Activated CD4-positive, alpha-beta memory T cell treated with anti-CD3 and anti-CD28 coated beads, Interleukin-2, amount 10 ng/mL, durations not matched to agents 7 days and 5 days (primary cell): ENCODE results near the gene TIMM29. TPM values are rescaled to one million over a fixed set of nuclear protein-coding genes. Genes with fewer than 3 reads are reported as not detected.

Experiments
- CTCF ChIA-PET: fragments of 350-600 bp; sonication (Branson Sonifier 250); formaldehyde crosslinking; loops from one replicate; lab custom pipeline; 2021; ENCODE audit warnings: antibody characterized with exemption, inconsistent platforms; lab: Charles Lee
- POLR2A ChIA-PET: fragments of 350-600 bp; sonication (Branson Sonifier 250); formaldehyde crosslinking; loops from one replicate; lab custom pipeline; 2021; ENCODE audit warnings: antibody characterized with exemption; lab: Charles Lee
- DNase-seq: peaks from one replicate; pipeline ENCODE4 v3.0.0-alpha.2; 2020
- H3K27ac Mint-ChIP-seq: one replicate; pipeline ENCODE4 v1.8.0; 2021; ENCODE audit warnings: mild to moderate bottlenecking, mixed read lengths
- H3K27me3 Mint-ChIP-seq: one replicate; pipeline ENCODE4 v1.8.0; 2021; ENCODE audit warnings: mixed read lengths
- H3K36me3 Mint-ChIP-seq: one replicate; pipeline ENCODE4 v1.8.0; 2021; ENCODE audit warnings: low read depth, mixed read lengths
- H3K4me1 Mint-ChIP-seq: one replicate; pipeline ENCODE4 v1.8.0; 2021; ENCODE audit warnings: mixed read lengths
- H3K4me3 Mint-ChIP-seq: one replicate; pipeline ENCODE4 v1.8.0; 2021; ENCODE audit warnings: mild to moderate bottlenecking, mixed read lengths
- H3K9me3 Mint-ChIP-seq: one replicate; pipeline ENCODE4 v1.8.0; 2021; ENCODE audit warnings: mixed read lengths
- total RNA-seq, 2 experiments: library from RNA; stranded (reverse); gene quantifications; one replicate each; pipeline ENCODE4 v1.2.3, GENCODE V29; 2021

The TIMM29 gene
- total RNA-seq, 2 experiments from 2014 or later = 24.3 to 25.7 TPM

GRCh38 chr19:10962863-10963262 lies 34.3 kb downstream of the TIMM29 start:
- no peak for DNase-seq
- H3K4me1 Mint-ChIP-seq = peaks cover 43% of the 10 kb centered on the region
- ChIA-PET POLR2A (interaction anchor here (0.7 to 1.0 kb wide), 3 partner anchors 10 to 46 kb away, joined by 3 read pairs; no protein-coding TSS in a partner anchor), CTCF (interaction anchor here (0.9 kb wide), 1 partner anchor 73 kb away, joined by 3 read pairs; no protein-coding TSS in a partner anchor)
- H3K27me3 Mint-ChIP-seq = no peaks in the 10 kb centered on the region
- H3K4me3 Mint-ChIP-seq = peak overlapping the region; percentile 87
- H3K36me3 Mint-ChIP-seq = peaks cover 11% of the 10 kb centered on the region
- H3K9me3 Mint-ChIP-seq = no peaks in the 10 kb centered on the region
- H3K27ac Mint-ChIP-seq = peak overlapping the region; percentile 63

GRCh38 chr19:10963865-10964264 lies 35.3 kb downstream of the TIMM29 start:
- H3K9me3 Mint-ChIP-seq = no peaks in the 10 kb centered on the region
- peaks cover 11% of the 10 kb centered on the region for H3K36me3 Mint-ChIP-seq
- H3K27ac Mint-ChIP-seq = peak overlapping the region; percentile 54
- ChIA-PET POLR2A (interaction anchor here (1.0 to 1.2 kb wide), 3 partner anchors 9 to 410 kb away, joined by 3 read pairs; partner anchors contain the start of gene SWSAP1), CTCF (interaction anchor here (0.6 to 0.9 kb wide), 2 partner anchors 14 to 72 kb away, joined by 3 read pairs; no protein-coding TSS in a partner anchor)
- no peak overlapping the region for H3K4me3 Mint-ChIP-seq
- peaks cover 48% of the 10 kb centered on the region for H3K4me1 Mint-ChIP-seq
- DNase-seq = no peak
- H3K27me3 Mint-ChIP-seq = no peaks in the 10 kb centered on the region

- ChIA-PET POLR2A (interaction anchor here (1.2 kb wide), 1 partner anchor 409 kb away, joined by 3 read pairs; the partner anchor contains the start of gene SWSAP1), CTCF (no interaction called here)
- no peak for DNase-seq
- H3K9me3 Mint-ChIP-seq = no peaks in the 10 kb centered on the region
- H3K36me3 Mint-ChIP-seq = peaks cover 11% of the 10 kb centered on the region
- H3K27me3 Mint-ChIP-seq = no peaks in the 10 kb centered on the region
- peaks cover 46% of the 10 kb centered on the region for H3K4me1 Mint-ChIP-seq
- H3K27ac Mint-ChIP-seq = no peak overlapping the region
- no peak overlapping the region for H3K4me3 Mint-ChIP-seq
Measured at GRCh38 chr19:10964903-10965302, 36.3 kb downstream of the TIMM29 start.

GRCh38 chr19:10965398-10965797 lies 36.8 kb downstream of the TIMM29 start:
- H3K4me1 Mint-ChIP-seq = peaks cover 44% of the 10 kb centered on the region
- POLR2A ChIA-PET = no interaction called here

GRCh38 chr19:10966809-10967208 lies 38.2 kb downstream of the TIMM29 start:
- no peak for DNase-seq
- no peak overlapping the region for H3K27ac Mint-ChIP-seq
- no peaks in the 10 kb centered on the region for H3K27me3 Mint-ChIP-seq
- ChIA-PET POLR2A (no interaction called here), CTCF (interaction anchor here (0.8 to 1.4 kb wide), 3 partner anchors 10 to 44 kb away, joined by 3 read pairs; no protein-coding TSS in a partner anchor)
- peaks cover 5% of the 10 kb centered on the region for H3K36me3 Mint-ChIP-seq
- H3K4me3 Mint-ChIP-seq = no peak overlapping the region
- no peaks in the 10 kb centered on the region for H3K9me3 Mint-ChIP-seq
- peaks cover 42% of the 10 kb centered on the region for H3K4me1 Mint-ChIP-seq

More at GRCh38 chr19:10965398-10965797, 36.8 kb downstream of the TIMM29 start:
- no peaks in the 10 kb centered on the region for H3K9me3 Mint-ChIP-seq
- H3K27ac Mint-ChIP-seq = no peak overlapping the region
- H3K4me3 Mint-ChIP-seq = no peak overlapping the region
- CTCF ChIA-PET = interaction anchor here (0.6 kb wide), 1 partner anchor 965 kb away, joined by 4 read pairs; no protein-coding TSS in a partner anchor
- DNase-seq = no peak
- H3K27me3 Mint-ChIP-seq = no peaks in the 10 kb centered on the region
- H3K36me3 Mint-ChIP-seq = peaks cover 8% of the 10 kb centered on the region

- H3K4me3 Mint-ChIP-seq = no peak overlapping the region
- peaks cover 24% of the 10 kb centered on the region for H3K4me1 Mint-ChIP-seq
- ChIA-PET POLR2A (no interaction called here), CTCF (interaction anchor here (0.9 kb wide), 1 partner anchor 32 kb away, joined by 3 read pairs; no protein-coding TSS in a partner anchor)
- DNase-seq = no peak
- no peaks in the 10 kb centered on the region for H3K27me3 Mint-ChIP-seq
- peaks cover 7% of the 10 kb centered on the region for H3K36me3 Mint-ChIP-seq
- H3K9me3 Mint-ChIP-seq = no peaks in the 10 kb centered on the region
- H3K27ac Mint-ChIP-seq = no peak overlapping the region
Measured at GRCh38 chr19:10968527-10969135, 40.0 kb downstream of the TIMM29 start.

- Mint-ChIP-seq H3K9me3 (no peaks in the 10 kb centered on the region), H3K4me1 (peaks cover 15% of the 10 kb centered on the region), H3K4me3 (no peak overlapping the region), H3K36me3 (peaks cover 6% of the 10 kb centered on the region), H3K27ac (no peak overlapping the region), H3K27me3 (no peaks in the 10 kb centered on the region)
- CTCF ChIA-PET = no interaction called here
- DNase-seq = no peak
- POLR2A ChIA-PET = no interaction called here
Measured at GRCh38 chr19:10971107-10971726, 42.6 kb downstream of the TIMM29 start.

- POLR2A ChIA-PET = no interaction called here
- Mint-ChIP-seq H3K4me1 (peaks cover 22% of the 10 kb centered on the region), H3K4me3 (no peak overlapping the region), H3K9me3 (no peaks in the 10 kb centered on the region), H3K27me3 (no peaks in the 10 kb centered on the region), H3K27ac (no peak overlapping the region), H3K36me3 (peaks cover 6% of the 10 kb centered on the region)
- CTCF ChIA-PET = no interaction called here
- DNase-seq = no peak
Measured at GRCh38 chr19:10975374-10976130, 46.9 kb downstream of the TIMM29 start.

GRCh38 chr19:10976131-10976892 lies 47.7 kb downstream of the TIMM29 start:
- ChIA-PET POLR2A (no interaction called here), CTCF (interaction anchor here (1.0 kb wide), 1 partner anchor 10 kb away, joined by 3 read pairs; no protein-coding TSS in a partner anchor)
- Mint-ChIP-seq H3K27ac (no peak overlapping the region), H3K4me1 (peaks cover 22% of the 10 kb centered on the region), H3K4me3 (no peak overlapping the region), H3K27me3 (no peaks in the 10 kb centered on the region), H3K36me3 (peaks cover 6% of the 10 kb centered on the region), H3K9me3 (no peaks in the 10 kb centered on the region)
- DNase-seq = no peak

- Mint-ChIP-seq H3K4me1 (peaks cover 22% of the 10 kb centered on the region), H3K36me3 (peaks cover 6% of the 10 kb centered on the region), H3K9me3 (no peaks in the 10 kb centered on the region), H3K27ac (no peak overlapping the region), H3K27me3 (no peaks in the 10 kb centered on the region), H3K4me3 (no peak overlapping the region)
- no peak for DNase-seq
- ChIA-PET CTCF (interaction anchor here (2.6 kb wide), 1 partner anchor 36 kb away, joined by 7 read pairs; no protein-coding TSS in a partner anchor), POLR2A (no interaction called here)
Measured at GRCh38 chr19:10977742-10978092, 49.1 kb downstream of the TIMM29 start.
